ENCODE results near the gene ZBTB7C.

The ZBTB7C gene

GRCh38 chr18:47995654-47996053 lies 413.5 kb downstream of the ZBTB7C start:
- no peak for DNase-seq (ENCODE audit: low read depth, low spot score)
- peaks cover 21% of the 10 kb centered on the region; the same call in 1 of the 2 replicates for H3K9me3 ChIP-seq (ENCODE audit: insufficient read depth, low read length)
- no peaks in the 10 kb centered on the region for H3K27me3 ChIP-seq (ENCODE audit: insufficient read depth, insufficient read length)
- no peak overlapping the region for H3K9ac ChIP-seq (ENCODE audit: insufficient read length, low read depth)
- no peak overlapping the region for H3K4me3 ChIP-seq (ENCODE audit: insufficient read length, low read depth)
- no peaks in the 10 kb centered on the region for H3K36me3 ChIP-seq (ENCODE audit: insufficient read depth, insufficient read length, low read length)
- TF ChIP-seq SUZ12 (IDR thresholded peaks at IDR 0.05; ENCODE audit: extremely low read depth, insufficient read depth, insufficient read length): no peak
- no peak for TF ChIP-seq ZNF274 (IDR thresholded peaks at IDR 0.05; ENCODE audit: low read depth, low read length)
- no peak for TF ChIP-seq YY1 (IDR thresholded peaks at IDR 0.05; ENCODE audit: insufficient read depth, insufficient read length)
- H3K4me1 ChIP-seq (ENCODE audit: insufficient read depth, insufficient read length): no peaks in the 10 kb centered on the region

DNA sequence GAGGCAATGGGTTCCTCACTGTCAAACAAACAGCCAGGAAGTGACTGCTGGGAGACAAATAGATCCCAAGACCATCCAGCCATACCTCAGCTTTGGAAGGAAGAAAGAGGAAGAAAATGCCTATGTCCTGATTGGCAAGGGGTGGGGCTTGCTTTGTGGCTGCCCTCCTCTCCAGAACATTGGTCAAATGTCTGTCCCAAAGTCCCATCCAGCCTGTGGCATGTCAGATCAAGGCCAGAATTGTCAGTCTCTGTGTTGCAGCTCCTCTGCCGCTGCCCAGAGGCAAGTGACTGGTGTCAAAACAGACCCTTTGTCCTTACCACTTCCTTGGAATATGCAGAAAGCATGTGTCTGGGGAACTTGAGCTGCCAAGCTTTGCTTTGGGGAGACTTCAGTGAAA lies 415.8 kb downstream of the ZBTB7C start:
- H3K27me3 ChIP-seq (ENCODE audit: insufficient read depth, insufficient read length): no peaks in the 10 kb centered on the region
- H3K4me3 ChIP-seq (ENCODE audit: insufficient read length, low read depth): no peak overlapping the region
- no peak for DNase-seq (ENCODE audit: low read depth, low spot score)
- H3K4me1 ChIP-seq (ENCODE audit: insufficient read depth, insufficient read length): peaks cover 4% of the 10 kb centered on the region
- peaks cover 20% of the 10 kb centered on the region; the same call in 1 of the 2 replicates for H3K9me3 ChIP-seq (ENCODE audit: insufficient read depth, low read length)
- no peaks in the 10 kb centered on the region for H3K36me3 ChIP-seq (ENCODE audit: insufficient read depth, insufficient read length, low read length)
- no peak for TF ChIP-seq YY1 (IDR thresholded peaks at IDR 0.05; ENCODE audit: insufficient read depth, insufficient read length)
- TF ChIP-seq SUZ12 (IDR thresholded peaks at IDR 0.05; ENCODE audit: extremely low read depth, insufficient read depth, insufficient read length): no peak
- no peak for TF ChIP-seq ZNF274 (IDR thresholded peaks at IDR 0.05; ENCODE audit: low read depth, low read length)
- no peak overlapping the region for H3K9ac ChIP-seq (ENCODE audit: insufficient read length, low read depth)

GRCh38 chr18:47992976-47993375 lies 416.2 kb downstream of the ZBTB7C start:
- Histone ChIP-seq H3K9ac (ENCODE audit: insufficient read length, low read depth) (no peak overlapping the region), H3K9me3 (ENCODE audit: insufficient read depth, low read length) (peaks cover 20% of the 10 kb centered on the region; the same call in 1 of the 2 replicates), H3K27me3 (ENCODE audit: insufficient read depth, insufficient read length) (no peaks in the 10 kb centered on the region), H3K4me3 (ENCODE audit: insufficient read length, low read depth) (no peak overlapping the region), H3K4me1 (ENCODE audit: insufficient read depth, insufficient read length) (peaks cover 4% of the 10 kb centered on the region), H3K36me3 (ENCODE audit: insufficient read depth, insufficient read length, low read length) (no peaks in the 10 kb centered on the region)
- no peak for TF ChIP-seq ZNF274 (IDR thresholded peaks at IDR 0.05; ENCODE audit: low read depth, low read length)
- no peak for TF ChIP-seq YY1 (IDR thresholded peaks at IDR 0.05; ENCODE audit: insufficient read depth, insufficient read length)
- DNase-seq (ENCODE audit: low read depth, low spot score): no peak

- H3K36me3 ChIP-seq (ENCODE audit: insufficient read depth, insufficient read length, low read length): no peaks in the 10 kb centered on the region
- H3K4me3 ChIP-seq (ENCODE audit: insufficient read length, low read depth): no peak overlapping the region
- DNase-seq (ENCODE audit: low read depth, low spot score): no peak
- TF ChIP-seq ZNF274 (IDR thresholded peaks at IDR 0.05; ENCODE audit: low read depth, low read length) (no peak), YY1 (IDR thresholded peaks at IDR 0.05; ENCODE audit: insufficient read depth, insufficient read length) (no peak), SUZ12 (IDR thresholded peaks at IDR 0.05; ENCODE audit: extremely low read depth, insufficient read depth, insufficient read length) (no peak)
- H3K4me1 ChIP-seq (ENCODE audit: insufficient read depth, insufficient read length): peaks cover 4% of the 10 kb centered on the region
- H3K9me3 ChIP-seq (ENCODE audit: insufficient read depth, low read length): peaks cover 16% of the 10 kb centered on the region; the same call in 1 of the 2 replicates
- no peak overlapping the region for H3K9ac ChIP-seq (ENCODE audit: insufficient read length, low read depth)
- no peaks in the 10 kb centered on the region for H3K27me3 ChIP-seq (ENCODE audit: insufficient read depth, insufficient read length)
Observed at GRCh38 chr18:47992266-47992665, 416.9 kb downstream of the ZBTB7C start.

DNA sequence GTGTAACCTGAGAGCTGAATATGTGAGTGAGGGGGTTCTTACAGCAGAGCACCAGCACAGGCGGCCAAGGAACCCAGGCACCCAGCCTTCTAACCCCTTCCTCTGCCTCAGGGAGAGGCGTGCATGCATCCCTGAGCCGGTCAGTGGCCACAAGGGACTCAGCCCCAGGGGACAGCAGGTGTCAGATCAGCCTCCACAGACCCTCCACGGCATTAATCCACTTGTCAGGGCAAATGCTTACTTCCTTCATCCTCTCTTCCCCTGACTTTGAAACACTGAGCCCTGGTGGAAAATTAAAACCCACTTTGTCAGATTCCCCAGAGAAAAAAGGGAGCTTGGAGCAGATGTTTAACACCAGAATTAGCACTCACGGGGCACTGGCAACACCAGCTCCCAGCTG lies 418.2 kb downstream of the ZBTB7C start:
- DNase-seq (ENCODE audit: low read depth, low spot score): no peak
- Histone ChIP-seq H3K9ac (ENCODE audit: insufficient read length, low read depth) (no peak overlapping the region), H3K4me1 (ENCODE audit: insufficient read depth, insufficient read length) (peaks cover 4% of the 10 kb centered on the region), H3K9me3 (ENCODE audit: insufficient read depth, low read length) (peaks cover 10% of the 10 kb centered on the region; the same call in 1 of the 2 replicates), H3K27me3 (ENCODE audit: insufficient read depth, insufficient read length) (no peaks in the 10 kb centered on the region), H3K4me3 (ENCODE audit: insufficient read length, low read depth) (no peak overlapping the region), H3K36me3 (ENCODE audit: insufficient read depth, insufficient read length, low read length) (no peaks in the 10 kb centered on the region)
- TF ChIP-seq ZNF274 (IDR thresholded peaks at IDR 0.05; ENCODE audit: low read depth, low read length) (no peak), SUZ12 (IDR thresholded peaks at IDR 0.05; ENCODE audit: extremely low read depth, insufficient read depth, insufficient read length) (no peak)

- Histone ChIP-seq H3K27me3 (ENCODE audit: insufficient read depth, insufficient read length) (no peaks in the 10 kb centered on the region), H3K4me3 (ENCODE audit: insufficient read length, low read depth) (no peak overlapping the region), H3K4me1 (ENCODE audit: insufficient read depth, insufficient read length) (peaks cover 4% of the 10 kb centered on the region), H3K9ac (ENCODE audit: insufficient read length, low read depth) (no peak overlapping the region), H3K9me3 (ENCODE audit: insufficient read depth, low read length) (peaks cover 9% of the 10 kb centered on the region; the same call in 1 of the 2 replicates), H3K36me3 (ENCODE audit: insufficient read depth, insufficient read length, low read length) (no peaks in the 10 kb centered on the region)
- TF ChIP-seq YY1 (IDR thresholded peaks at IDR 0.05; ENCODE audit: insufficient read depth, insufficient read length) (no peak), ZNF274 (IDR thresholded peaks at IDR 0.05; ENCODE audit: low read depth, low read length) (no peak), SUZ12 (IDR thresholded peaks at IDR 0.05; ENCODE audit: extremely low read depth, insufficient read depth, insufficient read length) (no peak)
- no peak for DNase-seq (ENCODE audit: low read depth, low spot score)
Observed at GRCh38 chr18:47987388-47987699, 421.8 kb downstream of the ZBTB7C start.

DNA sequence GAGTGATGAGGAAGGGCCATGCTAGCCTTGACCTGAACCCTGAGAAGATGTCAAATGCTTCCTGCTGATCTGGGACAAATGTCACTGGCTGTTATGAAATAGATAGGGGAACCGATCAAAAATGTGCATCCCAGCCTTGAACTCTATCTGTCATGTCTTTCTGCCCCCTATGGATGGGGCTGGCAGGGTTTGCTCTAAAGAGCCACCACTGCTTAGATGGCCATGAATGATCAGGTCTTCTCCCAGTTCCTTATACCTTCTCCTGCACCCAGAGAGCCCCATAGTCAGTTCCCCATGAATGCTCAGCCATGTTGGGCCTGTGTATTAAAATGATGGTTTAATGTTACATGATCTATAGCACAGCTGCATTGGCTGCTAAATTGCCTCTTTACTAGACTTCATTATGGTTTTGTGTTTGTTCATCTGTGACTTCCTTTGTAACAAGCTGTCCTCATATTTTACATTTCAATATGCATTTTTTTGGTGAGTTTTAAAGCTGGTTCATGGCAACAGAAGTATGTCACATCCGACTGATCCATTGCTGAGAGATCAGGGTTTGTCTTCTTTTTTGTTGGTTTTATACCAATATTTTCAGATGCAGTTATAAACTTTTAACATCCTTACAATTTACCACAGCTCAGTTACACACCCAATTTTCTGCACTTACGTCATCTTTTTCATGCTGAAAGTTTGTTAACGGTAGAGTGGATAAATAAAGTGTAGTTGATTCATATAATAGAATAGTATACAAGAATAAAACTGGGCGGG lies 422.4 kb downstream of the ZBTB7C start:
- DNase-seq (ENCODE audit: low read depth, low spot score): no peak
- H3K9ac ChIP-seq (ENCODE audit: insufficient read length, low read depth): no peak overlapping the region
- H3K9me3 ChIP-seq (ENCODE audit: insufficient read depth, low read length): peaks cover 9% of the 10 kb centered on the region; the same call in 1 of the 2 replicates
- H3K27me3 ChIP-seq (ENCODE audit: insufficient read depth, insufficient read length): no peaks in the 10 kb centered on the region
- H3K4me3 ChIP-seq (ENCODE audit: insufficient read length, low read depth): no peak overlapping the region
- H3K36me3 ChIP-seq (ENCODE audit: insufficient read depth, insufficient read length, low read length): no peaks in the 10 kb centered on the region
- no peak for TF ChIP-seq YY1 (IDR thresholded peaks at IDR 0.05; ENCODE audit: insufficient read depth, insufficient read length)
- no peak for TF ChIP-seq ZNF274 (IDR thresholded peaks at IDR 0.05; ENCODE audit: low read depth, low read length)
- no peak for TF ChIP-seq SUZ12 (IDR thresholded peaks at IDR 0.05; ENCODE audit: extremely low read depth, insufficient read depth, insufficient read length)
- H3K4me1 ChIP-seq (ENCODE audit: insufficient read depth, insufficient read length): peaks cover 4% of the 10 kb centered on the region

All from NT2/D1 (cell line).